ENCODE measurements around the gene RTP3.

Gene RTP3

GRCh38 chr3:46497556-46498265 is at the start of gene RTP3:
Gene RTP3, plus strand, starts transcription at chr3:46497976. Its CDS starts 87 bp downstream, at chr3:46498063.
- DNase-seq, result no peak

- DNase-seq, result no peak
Observed at GRCh38 chr3:46448721-46449120, 49.1 kb upstream of the RTP3 start.

- DNase-seq, result peak in 1 of 2 experiments; percentile 24
Observed at GRCh38 chr3:46449755-46450552, 47.8 kb upstream of the RTP3 start.

- DNase-seq, result no peak
Observed at GRCh38 chr3:46453526-46454208, 44.1 kb upstream of the RTP3 start.

- no peak for DNase-seq
Observed at GRCh38 chr3:46454209-46454595, 43.6 kb upstream of the RTP3 start.

GRCh38 chr3:46454606-46455005 is 43.2 kb upstream of the RTP3 start:
- no peak for DNase-seq

- no peak for DNase-seq
Observed at GRCh38 chr3:46455231-46456115, 42.3 kb upstream of the RTP3 start.

- no peak for DNase-seq
Observed at GRCh38 chr3:46456118-46456517, 41.7 kb upstream of the RTP3 start.

GRCh38 chr3:46460051-46460450 is 37.7 kb upstream of the RTP3 start:
- DNase-seq, result no peak

- DNase-seq, result no peak
Observed at GRCh38 chr3:46462111-46462510, 35.7 kb upstream of the RTP3 start.

GRCh38 chr3:46462511-46462910 is 35.3 kb upstream of the RTP3 start:
- DNase-seq, result no peak

GRCh38 chr3:46463120-46463867 is 34.5 kb upstream of the RTP3 start:
- DNase-seq, result no peak

- no peak for DNase-seq
Observed at GRCh38 chr3:46463868-46464241, 33.9 kb upstream of the RTP3 start.

- DNase-seq, result no peak
Observed at GRCh38 chr3:46464326-46465195, 33.2 kb upstream of the RTP3 start, which contains the start of gene LTF. Gene LTF, minus strand, starts transcription at chr3:46464905. Its CDS starts 38 bp downstream, at chr3:46464867.

- DNase-seq, result no peak
Observed at GRCh38 chr3:46465196-46465520, 32.6 kb upstream of the RTP3 start.

GRCh38 chr3:46466273-46466672 is 31.5 kb upstream of the RTP3 start:
- DNase-seq, result no peak

GRCh38 chr3:46466871-46467403 is 30.8 kb upstream of the RTP3 start:
- DNase-seq, result no peak

- no peak for DNase-seq
Observed at GRCh38 chr3:46467562-46467961, 30.2 kb upstream of the RTP3 start.

- DNase-seq, result no peak
Observed at GRCh38 chr3:46468753-46469600, 28.8 kb upstream of the RTP3 start.
